22Rv1 (cell line): ENCODE data around the gene MRPL58.

Source experiments
- H3K27ac ChIP-seq: fragments of 450-650 bp; 2 replicates; pipeline ENCODE4 v1.5.1; 2017
- CTCF ChIP-seq: fragments of 450-650 bp; IDR thresholded peaks from 2 replicates; pipeline ENCODE4 v1.5.1; 2017; ENCODE audit warnings: mild to moderate bottlenecking
- ZFX ChIP-seq: fragments of 450-650 bp; IDR thresholded peaks from 2 replicates; pipeline ENCODE4 v1.6.1; 2017; ENCODE audit warnings: antibody characterized with exemption, borderline replicate concordance

MRPL58 gene

GRCh38 chr17:74990581-74991105, 21.8 kb upstream of the MRPL58 start:
- H3K27ac ChIP-seq = no peak overlapping the region
- TF ChIP-seq CTCF (no peak), ZFX (no peak)

DNA sequence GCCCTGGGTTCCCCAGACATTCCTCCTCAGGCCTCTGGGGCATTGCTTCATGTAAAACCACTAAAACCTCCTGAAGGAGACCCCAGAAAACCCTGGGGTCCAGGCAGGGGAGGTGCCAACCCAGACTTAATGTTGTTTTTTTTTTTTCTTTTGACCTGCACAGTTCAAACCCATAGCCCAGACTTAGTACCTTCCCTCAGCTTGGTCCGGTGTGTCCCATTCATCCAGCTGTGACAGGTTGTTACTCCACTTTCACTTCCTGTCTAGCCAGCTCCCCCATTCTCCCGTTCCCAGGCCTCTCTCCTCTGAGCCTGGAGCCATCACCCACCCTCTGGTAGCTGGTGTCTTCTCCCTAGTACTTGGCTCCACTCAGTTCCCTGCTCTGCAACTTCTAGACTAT, 20.2 kb upstream of the MRPL58 start:
- H3K27ac ChIP-seq = no peak overlapping the region
- no peak for TF ChIP-seq CTCF
- no peak for TF ChIP-seq ZFX

GRCh38 chr17:74994440-74994839, 18.0 kb upstream of the MRPL58 start:
- no peak for TF ChIP-seq ZFX
- no peak for TF ChIP-seq CTCF
- H3K27ac ChIP-seq = no peak overlapping the region

GRCh38 chr17:74995847-74996246, 16.6 kb upstream of the MRPL58 start:
- TF ChIP-seq ZFX (no peak), CTCF (no peak)
- no peak overlapping the region for H3K27ac ChIP-seq

DNA sequence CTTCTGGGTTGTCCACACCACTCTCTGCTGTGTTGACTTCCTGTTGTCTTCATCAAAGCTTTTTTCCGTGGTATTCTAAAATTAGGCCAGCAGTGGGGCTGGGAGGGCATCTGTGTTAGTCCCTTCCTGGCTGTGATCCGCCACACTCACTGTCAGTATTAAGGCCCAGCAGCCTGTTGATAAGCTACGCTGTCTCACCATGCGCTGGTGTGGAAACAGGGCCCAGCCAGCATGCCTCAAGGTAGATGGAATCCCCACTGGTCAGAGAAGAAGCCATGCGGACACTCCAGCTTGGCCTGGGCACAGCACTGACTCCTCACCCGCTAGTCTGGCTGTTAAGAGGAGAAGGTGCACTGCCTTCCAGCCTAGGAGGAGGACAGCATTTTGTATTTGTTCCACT, 13.7 kb upstream of the MRPL58 start:
- TF ChIP-seq ZFX (no peak), CTCF (no peak)
- no peak overlapping the region for H3K27ac ChIP-seq

DNA sequence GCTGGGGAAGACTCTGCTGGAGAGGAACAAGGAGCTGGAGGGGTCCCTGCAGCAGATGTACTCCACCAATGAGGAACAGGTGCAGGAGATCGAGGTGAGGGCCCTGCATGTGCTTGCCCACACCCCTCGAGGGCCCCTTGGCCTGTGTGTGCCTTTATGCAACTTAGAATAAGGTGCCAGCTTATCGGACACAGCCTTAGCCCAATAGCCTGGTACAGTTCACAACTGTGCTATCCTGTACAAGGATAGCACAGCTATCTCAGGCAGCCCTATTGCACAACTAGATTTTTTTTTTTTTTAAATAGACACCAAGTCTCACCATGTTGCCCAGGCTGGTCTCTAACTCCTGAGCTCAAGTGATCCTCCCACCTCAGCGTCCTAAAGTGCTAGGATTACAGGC, 12.9 kb upstream of the MRPL58 start:
- no peak overlapping the region for H3K27ac ChIP-seq
- no peak for TF ChIP-seq CTCF
- TF ChIP-seq ZFX = no peak

GRCh38 chr17:75001915-75002843, 10.3 kb upstream of the MRPL58 start:
- H3K27ac ChIP-seq = no peak overlapping the region
- TF ChIP-seq CTCF (no peak), ZFX (no peak)
